H4 (cell line): ENCODE results near the gene RABL3. TPM values are rescaled to one million over a fixed set of nuclear protein-coding genes. Genes with fewer than 3 reads are reported as not detected.
A peak's percentile ranks its signal among the peaks of the same experiment; 100 is the strongest.
"Not testable (repeated sequence)": the region's sequence is repeated elsewhere in the genome, so short reads cannot be mapped to it uniquely, and the experiment has no call there.

Source experiments
- DNase-seq: peaks from one replicate; pipeline ENCODE4 v3.0.0-alpha.2; 2015; ENCODE audit warnings: low spot score
- total RNA-seq: library from RNA; depleted of rRNA; stranded (reverse); fragments of >200 nt; shearing (Covaris generic); gene quantifications from 2 replicates; pipeline ENCODE4 v1.2.3, GENCODE V29; 2014; rRNA removed

Gene RABL3
- total RNA-seq, 1 experiment from 2014 or later = 30.6 TPM

GRCh38 chr3:120645083-120645845 is 97.1 kb downstream of the RABL3 start:
- DNase-seq = no peak

- peak; percentile 92 for DNase-seq
Measured at GRCh38 chr3:120642368-120642948, 99.9 kb downstream of the RABL3 start.

GRCh38 chr3:120641696-120642246 is 100.5 kb downstream of the RABL3 start:
- no peak for DNase-seq

GRCh38 chr3:120640231-120640630 is 102.1 kb downstream of the RABL3 start:
- DNase-seq = no peak

- DNase-seq = not testable (repeated sequence)
Measured at GRCh38 chr3:120638820-120639219, 103.5 kb downstream of the RABL3 start.

GRCh38 chr3:120637851-120638559 is 104.3 kb downstream of the RABL3 start:
- DNase-seq = peak; percentile 23

GRCh38 chr3:120636795-120637401 is 105.4 kb downstream of the RABL3 start:
- no peak for DNase-seq

Other genes with a start within 250 kb of the RABL3 start
- 417 and 463 TPM in 2 replicates for gene NDUFB4, start 146.2 kb downstream of the RABL3 start, total RNA-seq
- 0.12 TPM in 1 of 2 replicates, not detected in the other for gene HGD, start 60.3 kb downstream of the RABL3 start, total RNA-seq
- gene GTF2E1, start 228 bp upstream of the RABL3 start, total RNA-seq = 22.4 and 26.0 TPM in 2 replicates
- gene STXBP5L, start 165.7 kb upstream of the RABL3 start, total RNA-seq = 1.6 and 9.8 TPM in 2 replicates